Neutrophil (primary cell): ENCODE data around the gene RPP40.

Experiments used
- H3K27ac ChIP-seq: fragments of 200-600 bp; sonication (generic); 2 replicates; pipeline ENCODE4 v1.5.1; 2016; ENCODE audit warnings: mild to moderate bottlenecking, moderate library complexity
- H3K27me3 ChIP-seq: fragments of 200-600 bp; sonication (generic); 2 replicates; pipeline ENCODE4 v1.6.0; 2016; ENCODE audit warnings: mild to moderate bottlenecking
- H3K36me3 ChIP-seq: fragments of 200-600 bp; sonication (generic); 2 replicates; pipeline ENCODE4 v1.5.1; 2017
- H3K4me1 ChIP-seq, 2 experiments: fragments of 200-600 bp in 1 of 2; sonication (generic) in 1 of 2; 1 replicate in 1 of 2; 2 replicates in 1 of 2; pipeline versions ENCODE4 v1.5.1 to v1.6.1; 2013 to 2016; ENCODE audit warnings: low read depth in 1 of 2, low read length in 1 of 2, mild to moderate bottlenecking in 1 of 2, moderate library complexity in 1 of 2; ENCODE audit not compliant: control insufficient read depth in 1 of 2, insufficient read depth in 1 of 2
- H3K4me3 ChIP-seq, 2 experiments: fragments of 200-600 bp in 1 of 2; sonication (generic) in 1 of 2; 1 replicate in 1 of 2; 2 replicates in 1 of 2; pipeline ENCODE4 v1.5.1; 2013 to 2016; ENCODE audit warnings: low read depth in 1 of 2, low read length in 1 of 2, mild to moderate bottlenecking in 1 of 2, moderate library complexity in 1 of 2
- H3K9me3 ChIP-seq: fragments of 200-600 bp; sonication (generic); 2 replicates; pipeline ENCODE4 v1.5.1; 2016
- TF ChIP-seq, protein P1 (sequence below): fragments of 200-600 bp; sonication (generic); IDR thresholded peaks from 2 replicates; pipeline ENCODE4 v1.5.1; 2016; ENCODE audit warnings: antibody characterized with exemption

RPP40 gene

DNA sequence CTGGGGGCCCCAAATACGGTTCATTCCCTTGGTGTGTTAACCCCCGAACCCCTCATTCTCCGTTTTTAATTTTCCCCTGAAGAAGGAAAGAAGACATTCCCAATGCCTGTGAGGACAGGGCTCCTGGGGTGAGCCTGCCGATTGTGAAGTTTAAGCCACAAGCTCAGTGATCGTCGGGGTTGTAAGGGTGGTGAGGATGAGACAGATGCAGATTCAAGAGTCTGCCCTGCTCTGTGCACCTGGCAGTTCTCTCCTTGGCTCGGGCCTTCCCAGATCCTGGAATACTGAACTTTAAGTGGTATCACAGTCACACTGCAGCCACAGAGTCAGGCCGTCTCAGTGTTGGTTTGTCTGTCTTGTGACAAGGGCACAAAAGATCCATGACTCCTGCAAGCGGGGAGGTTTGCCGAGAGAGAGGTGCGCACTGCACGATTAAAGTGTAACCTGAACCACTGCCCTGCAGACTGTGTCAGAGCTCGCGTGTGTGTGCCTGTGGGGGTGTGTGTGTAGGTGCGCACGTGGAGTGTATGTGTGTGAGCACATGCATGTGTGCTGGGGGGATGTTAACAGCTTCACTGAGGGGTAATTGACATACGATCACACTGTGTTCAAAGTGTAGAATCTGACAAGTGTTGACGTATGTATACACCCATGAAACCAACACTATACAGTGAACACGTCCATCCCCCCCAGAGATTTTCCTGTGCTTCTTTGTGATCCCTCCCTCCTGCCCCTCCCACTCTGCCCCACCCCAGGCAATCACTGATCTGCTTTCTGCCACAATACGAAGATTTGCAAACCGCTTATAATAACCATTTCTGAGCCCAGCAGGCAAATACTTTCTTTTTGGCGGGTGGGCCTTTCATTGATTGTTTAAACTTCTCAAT lies 38.9 kb downstream of the RPP40 start:
- TF ChIP-seq, protein P1, sequence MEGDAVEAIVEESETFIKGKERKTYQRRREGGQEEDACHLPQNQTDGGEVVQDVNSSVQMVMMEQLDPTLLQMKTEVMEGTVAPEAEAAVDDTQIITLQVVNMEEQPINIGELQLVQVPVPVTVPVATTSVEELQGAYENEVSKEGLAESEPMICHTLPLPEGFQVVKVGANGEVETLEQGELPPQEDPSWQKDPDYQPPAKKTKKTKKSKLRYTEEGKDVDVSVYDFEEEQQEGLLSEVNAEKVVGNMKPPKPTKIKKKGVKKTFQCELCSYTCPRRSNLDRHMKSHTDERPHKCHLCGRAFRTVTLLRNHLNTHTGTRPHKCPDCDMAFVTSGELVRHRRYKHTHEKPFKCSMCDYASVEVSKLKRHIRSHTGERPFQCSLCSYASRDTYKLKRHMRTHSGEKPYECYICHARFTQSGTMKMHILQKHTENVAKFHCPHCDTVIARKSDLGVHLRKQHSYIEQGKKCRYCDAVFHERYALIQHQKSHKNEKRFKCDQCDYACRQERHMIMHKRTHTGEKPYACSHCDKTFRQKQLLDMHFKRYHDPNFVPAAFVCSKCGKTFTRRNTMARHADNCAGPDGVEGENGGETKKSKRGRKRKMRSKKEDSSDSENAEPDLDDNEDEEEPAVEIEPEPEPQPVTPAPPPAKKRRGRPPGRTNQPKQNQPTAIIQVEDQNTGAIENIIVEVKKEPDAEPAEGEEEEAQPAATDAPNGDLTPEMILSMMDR, result no peak
- Histone ChIP-seq H3K4me1 (no peaks in the 10 kb centered on the region), H3K4me3 (no peak overlapping the region), H3K27ac (no peak overlapping the region), H3K27me3 (no peaks in the 10 kb centered on the region), H3K9me3 (no peaks in the 10 kb centered on the region), H3K36me3 (no peaks in the 10 kb centered on the region)

DNA sequence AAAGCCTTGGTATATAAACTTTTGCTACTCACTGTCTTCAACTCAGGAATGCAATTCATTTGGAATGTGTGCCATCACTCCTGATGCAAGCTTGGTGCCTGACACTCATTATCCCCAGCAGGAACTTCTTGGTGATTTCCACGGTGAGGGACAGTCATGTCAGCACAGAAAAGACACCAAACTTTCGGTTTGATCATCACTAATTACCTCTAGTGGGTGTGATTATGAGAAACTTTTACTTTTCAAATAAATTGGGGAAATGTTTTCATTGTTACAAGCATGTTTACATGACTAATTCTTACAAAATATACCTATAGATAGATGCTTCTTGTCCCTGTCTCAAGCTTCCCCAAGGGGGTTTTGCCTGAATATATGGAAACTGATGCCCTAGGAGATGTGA lies 40.9 kb downstream of the RPP40 start:
- H3K36me3 ChIP-seq, result no peaks in the 10 kb centered on the region
- no peaks in the 10 kb centered on the region for H3K9me3 ChIP-seq
- H3K27ac ChIP-seq, result no peak overlapping the region
- H3K4me3 ChIP-seq, result no peak overlapping the region
- H3K27me3 ChIP-seq, result no peaks in the 10 kb centered on the region
- TF ChIP-seq, protein P1, result no peak
- H3K4me1 ChIP-seq, result no peaks in the 10 kb centered on the region

DNA sequence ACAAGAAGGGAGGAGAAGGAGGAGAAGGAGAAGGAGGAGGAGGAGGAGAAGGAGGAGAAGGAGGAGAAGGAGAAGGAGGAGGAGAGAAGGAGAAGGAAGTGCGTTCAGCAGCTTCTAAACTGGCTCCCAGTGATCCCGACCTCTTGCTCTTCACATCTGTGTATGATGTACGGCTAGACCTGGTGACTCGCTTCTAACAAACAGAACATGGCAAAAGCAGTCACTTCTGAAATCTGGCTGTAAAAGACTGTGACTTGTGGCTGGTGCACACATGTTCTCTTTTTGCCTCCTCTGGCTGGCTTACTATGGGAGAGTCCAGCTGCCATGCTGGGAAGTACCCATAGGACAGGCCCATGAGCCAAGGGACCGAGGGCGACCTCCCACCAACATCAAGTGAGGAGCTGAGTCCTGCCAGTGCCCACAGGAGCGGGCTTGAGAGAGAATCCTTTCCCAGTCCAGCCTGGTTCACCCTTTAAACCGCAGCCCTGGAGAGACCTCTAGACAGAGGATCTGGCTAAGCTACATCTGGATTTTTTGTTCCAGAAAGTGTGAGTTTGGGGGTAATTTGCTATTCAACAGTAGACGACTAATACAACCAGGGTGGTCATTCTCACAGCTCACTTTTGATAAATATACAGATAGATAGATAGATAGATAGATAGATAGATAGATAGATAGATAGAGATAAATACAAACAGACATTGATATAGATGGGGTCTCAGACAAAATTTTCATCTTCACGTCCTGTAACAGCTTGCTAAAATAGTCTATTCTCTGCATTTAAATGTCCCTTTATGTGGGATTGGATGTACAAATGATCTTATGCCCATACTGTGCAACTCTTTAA lies 42.3 kb downstream of the RPP40 start:
- Histone ChIP-seq H3K36me3 (no peaks in the 10 kb centered on the region), H3K4me1 (no peaks in the 10 kb centered on the region), H3K27ac (no peak overlapping the region), H3K4me3 (no peak overlapping the region), H3K27me3 (no peaks in the 10 kb centered on the region), H3K9me3 (no peaks in the 10 kb centered on the region)
- TF ChIP-seq, protein P1, result no peak

DNA sequence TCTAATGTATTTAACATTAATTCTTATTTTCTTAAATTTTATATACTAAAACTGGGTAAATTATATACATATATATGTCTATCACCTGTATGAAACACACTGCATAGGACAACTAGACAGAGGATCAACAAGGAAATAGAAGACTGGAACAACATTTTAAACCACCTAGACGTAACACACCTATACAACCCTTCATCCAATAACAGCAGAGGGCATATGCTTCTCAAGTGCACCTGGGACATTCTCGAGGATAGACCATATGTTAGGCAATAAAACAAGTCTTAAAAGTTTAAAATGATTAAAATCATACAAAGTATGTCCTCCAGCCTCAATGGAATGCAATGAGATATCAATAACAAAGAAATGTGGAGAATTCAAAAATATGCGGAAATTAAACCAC lies 45.2 kb downstream of the RPP40 start:
- H3K27ac ChIP-seq, result no peak overlapping the region
- no peaks in the 10 kb centered on the region for H3K27me3 ChIP-seq
- TF ChIP-seq, protein P1, result no peak
- no peaks in the 10 kb centered on the region for H3K9me3 ChIP-seq
- H3K36me3 ChIP-seq, result peaks cover 25% of the 10 kb centered on the region
- H3K4me3 ChIP-seq, result no peak overlapping the region
- no peaks in the 10 kb centered on the region for H3K4me1 ChIP-seq

DNA sequence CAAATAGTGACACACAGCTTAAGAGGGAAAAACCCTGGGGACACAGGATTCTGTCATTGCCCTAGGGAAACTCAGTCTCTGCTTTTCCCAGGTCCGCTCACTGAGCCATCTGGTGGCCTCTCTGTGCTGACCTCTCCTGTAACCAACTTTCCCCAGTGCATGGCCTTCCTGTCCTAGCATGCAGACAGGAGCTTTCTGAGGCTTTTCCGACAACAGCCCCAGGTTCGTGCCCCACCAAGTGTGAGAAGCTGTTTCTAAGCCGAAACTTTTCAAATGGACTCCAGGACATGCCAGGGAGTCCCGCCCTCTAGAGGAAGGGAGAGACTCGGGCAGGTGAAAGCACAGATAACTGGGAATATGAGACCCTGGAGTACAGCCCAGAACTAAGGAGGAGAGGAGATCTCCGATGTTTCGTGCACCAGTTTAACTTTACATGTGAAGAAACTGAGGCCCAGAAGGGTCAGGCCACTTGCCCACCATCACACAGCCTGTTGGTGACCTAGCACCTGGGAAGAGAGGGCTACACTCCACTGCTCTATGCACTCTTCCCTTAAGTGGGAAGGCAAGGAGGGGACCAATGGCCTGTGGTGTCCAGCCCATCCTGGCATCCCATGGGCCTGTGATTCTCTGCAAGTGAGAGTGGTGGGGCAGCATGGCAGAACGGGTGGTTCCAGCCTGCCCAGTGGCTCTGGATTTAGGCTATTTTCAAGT lies 46.2 kb downstream of the RPP40 start:
- Histone ChIP-seq H3K4me1 (no peaks in the 10 kb centered on the region), H3K9me3 (no peaks in the 10 kb centered on the region), H3K4me3 (no peak overlapping the region), H3K27ac (no peak overlapping the region), H3K27me3 (no peaks in the 10 kb centered on the region), H3K36me3 (peaks cover 31% of the 10 kb centered on the region)
- TF ChIP-seq, protein P1, result no peak
